A549 treated with dexamethasone at 1 μM for 4 hours (cell line): ENCODE measurements around the gene ASCL5. TPM values are rescaled to one million over a fixed set of nuclear protein-coding genes. Genes with fewer than 3 reads are reported as not detected.

Source experiments
- total RNA-seq: library from RNA; stranded (reverse); fragments of 200-300 nt; extraction: Qiagen RNA extraction; gene quantifications from 5 replicates; pipeline ENCODE4 v1.2.3, GENCODE V29; 2022

The ASCL5 gene, protein sequence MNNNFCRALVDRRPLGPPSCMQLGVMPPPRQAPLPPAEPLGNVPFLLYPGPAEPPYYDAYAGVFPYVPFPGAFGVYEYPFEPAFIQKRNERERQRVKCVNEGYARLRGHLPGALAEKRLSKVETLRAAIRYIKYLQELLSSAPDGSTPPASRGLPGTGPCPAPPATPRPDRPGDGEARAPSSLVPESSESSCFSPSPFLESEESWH
- total RNA-seq = 0.09 to 0.13 TPM (median 0.11 TPM) in 5 replicates

DNA sequence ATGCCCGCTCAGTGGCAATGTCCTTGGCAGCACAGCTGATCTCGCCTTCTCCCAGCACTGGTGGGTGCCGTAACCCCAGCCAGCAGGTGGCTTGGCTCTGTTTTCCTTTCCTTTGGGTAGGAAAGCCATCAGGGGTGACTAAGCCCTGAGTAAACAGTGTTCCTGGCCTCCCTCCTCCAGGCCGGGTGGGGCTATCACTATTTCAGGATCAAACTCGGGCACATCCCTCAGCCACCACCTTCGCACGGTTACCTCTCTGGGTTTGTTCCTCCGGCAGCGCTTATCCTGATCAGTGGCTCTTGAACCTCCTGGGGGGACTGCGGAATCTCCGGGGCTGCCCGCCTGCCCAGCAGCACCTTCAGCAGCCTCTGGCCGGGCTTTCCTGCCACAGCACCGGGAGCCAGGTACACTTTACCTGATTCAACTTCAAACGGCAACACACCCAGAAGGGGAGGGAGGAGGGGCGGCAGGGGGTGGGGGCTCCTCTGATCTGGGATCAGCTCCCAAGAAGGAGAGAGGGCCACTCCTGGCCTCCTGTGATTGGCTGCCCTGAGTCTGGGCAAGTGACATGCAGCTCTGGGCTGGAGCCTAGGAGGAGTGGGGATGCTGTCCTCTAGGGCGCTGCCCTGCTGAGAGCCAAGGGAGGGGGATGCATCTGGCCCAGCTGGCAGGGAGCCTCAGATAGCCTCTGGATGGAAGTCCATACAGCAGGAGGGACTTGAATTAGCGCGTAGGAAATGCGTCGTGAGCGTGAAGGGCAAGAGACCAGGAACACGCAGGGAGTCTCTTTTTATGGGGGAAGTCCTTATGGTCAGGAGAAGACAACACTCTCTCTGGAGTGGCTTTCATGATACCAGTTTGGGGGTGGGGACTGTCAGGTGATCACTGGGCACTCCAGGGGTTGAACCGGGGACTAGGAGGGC lies at the start of gene ASCL5:
TSS of gene ASCL5 (minus strand) at position 353 of the 923 bp plus-strand sequence. CDS start 11,812 bp downstream, outside the sequence.

DNA sequence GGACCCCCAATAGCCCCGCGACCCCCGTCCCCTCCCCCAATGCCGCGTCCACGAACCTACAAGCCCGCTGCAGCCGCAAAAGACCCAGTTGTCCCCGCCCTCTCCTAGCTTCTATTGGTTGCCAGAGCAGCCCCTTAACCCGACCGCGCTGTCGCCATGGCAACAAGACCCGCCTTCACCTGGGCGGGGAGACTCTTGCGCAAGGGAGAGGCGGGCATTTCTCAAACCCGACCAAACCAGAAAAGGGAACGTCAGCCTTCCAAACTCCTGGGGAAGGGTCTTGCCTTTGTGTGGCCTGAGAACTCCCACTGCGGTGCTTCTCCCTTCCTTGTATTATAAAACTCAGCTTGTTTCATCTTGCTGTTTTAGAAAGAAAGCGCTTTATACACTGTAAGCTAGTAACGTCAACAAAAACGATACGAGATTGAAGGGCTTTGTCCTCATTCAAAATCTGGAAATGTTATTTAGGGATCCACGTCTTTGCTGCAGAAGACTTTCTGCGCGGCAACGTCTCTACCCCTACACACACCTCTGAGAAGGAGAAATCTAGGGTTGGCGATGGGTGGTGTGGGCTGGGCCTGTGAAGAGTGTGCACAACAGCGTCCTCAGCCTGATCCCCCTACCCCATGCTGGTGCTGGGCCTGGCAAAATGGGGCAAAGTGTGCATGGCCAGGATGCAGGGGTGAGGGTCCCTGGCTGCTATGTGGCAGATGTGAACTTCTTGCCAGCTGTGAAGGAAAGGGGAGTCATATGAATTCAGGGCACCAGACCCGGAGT lies 27.6 kb upstream of the ASCL5 start, which contains the start of gene TMEM9:
TSS of gene TMEM9 (minus strand) at position 86 of the 777 bp plus-strand sequence. CDS start 551 bp downstream, outside the sequence.

DNA sequence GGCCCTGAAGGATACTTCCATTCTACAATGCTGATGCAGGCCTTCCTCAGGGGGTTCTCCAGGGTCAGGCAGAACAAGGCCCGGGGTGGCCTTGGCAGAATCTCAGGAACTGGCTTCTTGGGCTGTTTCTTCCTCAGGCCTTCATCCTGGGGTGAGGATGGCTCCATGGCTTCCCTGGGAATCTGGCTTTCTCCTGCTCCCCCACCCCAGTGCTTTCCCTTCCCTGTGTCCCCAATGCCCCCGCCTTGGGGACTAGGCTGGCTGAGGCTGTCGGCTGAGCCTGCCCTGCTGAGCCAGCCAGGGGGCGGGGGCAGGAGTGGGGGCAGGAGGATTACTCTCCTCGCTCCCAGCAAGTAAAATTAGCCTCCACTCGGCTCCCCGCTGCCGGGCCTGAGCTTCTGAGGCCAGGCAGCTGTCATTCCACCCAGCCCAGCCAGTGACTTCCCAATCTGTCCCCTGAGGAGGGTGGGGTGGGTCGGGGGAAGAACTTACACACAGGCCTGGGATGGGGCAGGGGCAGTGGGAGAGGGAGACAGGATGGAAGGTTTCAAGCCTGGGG lies 14.7 kb downstream of the ASCL5 start, which contains the start of gene CACNA1S:
TSS of gene CACNA1S (minus strand) at position 254 of the 559 bp plus-strand sequence. CDS start at position 167, 87 bp downstream.

Other genes starting within 250 kb of the ASCL5 start
- gene INAVA, start 232.3 kb downstream of the ASCL5 start, total RNA-seq = 37.8 to 52.6 TPM (median 46.6 TPM) in 5 replicates
- 1.2 to 2.4 TPM (median 2.1 TPM) in 5 replicates for gene KIF21B, start 103.5 kb downstream of the ASCL5 start, total RNA-seq
- gene CACNA1S, start 14.8 kb downstream of the ASCL5 start, total RNA-seq = 0.01 TPM in 1 of 5 replicates, not detected in the others
- 68.3 to 75.2 TPM (median 72.6 TPM) in 5 replicates for gene TMEM9, start 27.3 kb upstream of the ASCL5 start, total RNA-seq
- 0.35 to 0.67 TPM (median 0.44 TPM) in 5 replicates for gene IGFN1, start 63.6 kb upstream of the ASCL5 start, total RNA-seq
- gene PKP1, start 156.3 kb upstream of the ASCL5 start, total RNA-seq = 0.01 to 0.08 TPM (median 0.05 TPM) in 5 replicates